GM13976 (cell line): ENCODE data around the gene ROR2.

Experiments
- DNase-seq: peaks from one replicate; pipeline ENCODE4 v3.0.0; 2012; ENCODE audit warnings: low spot score
- CTCF ChIP-seq: IDR thresholded peaks from 2 replicates; pipeline ENCODE4 v1.5.1; 2012; ENCODE audit warnings: borderline replicate concordance, mild to moderate bottlenecking; ENCODE audit not compliant: insufficient read depth; ENCODE audit errors: extremely low read depth, missing control alignments, control extremely low read depth
- in situ Hi-C: fragments of 300-500 bp; cut with MboI; formaldehyde crosslinking; loops from one replicate; pipeline ENCODE4 v1.12.0; 2022; ENCODE audit warnings: low sequenced_read_pairs, mixed read lengths, inconsistent platforms; ENCODE audit not compliant: unreplicated experiment

Gene ROR2

GRCh38 chr9:91720751-91721705 lies 229.0 kb downstream of the ROR2 start:
- peak; percentile 63 for DNase-seq
- in situ Hi-C loops: loop anchor here (10.0 kb wide), 1 partner anchor 286 kb away; no protein-coding TSS in a partner anchor
- TF ChIP-seq CTCF: no peak

GRCh38 chr9:91720313-91720712 lies 229.7 kb downstream of the ROR2 start:
- in situ Hi-C loops: loop anchor here (10.0 kb wide), 1 partner anchor 286 kb away; no protein-coding TSS in a partner anchor
- DNase-seq: no peak

GRCh38 chr9:91718071-91718470 lies 232.0 kb downstream of the ROR2 start:
- in situ Hi-C loops: no loop called here
- DNase-seq: no peak
- TF ChIP-seq CTCF: no peak

More at GRCh38 chr9:91720313-91720712, 229.7 kb downstream of the ROR2 start:
- TF ChIP-seq CTCF: no peak

- no peak for TF ChIP-seq CTCF
- DNase-seq: no peak
- in situ Hi-C loops: no loop called here
Observed at GRCh38 chr9:91716815-91717214, 233.2 kb downstream of the ROR2 start.

GRCh38 chr9:91716239-91716638 lies 233.8 kb downstream of the ROR2 start:
- in situ Hi-C loops: no loop called here
- no peak for TF ChIP-seq CTCF
- no peak for DNase-seq

GRCh38 chr9:91714874-91715615 lies 235.0 kb downstream of the ROR2 start:
- no peak for DNase-seq
- in situ Hi-C loops: no loop called here

More at GRCh38 chr9:91714874-91715615, 235.0 kb downstream of the ROR2 start:
- TF ChIP-seq CTCF: no peak
